Endothelial cell of umbilical vein (primary cell): Measurements from ENCODE around the gene RETREG2. TPM values are rescaled to one million over a fixed set of nuclear protein-coding genes. Genes with fewer than 3 reads are reported as not detected.
A peak's percentile ranks its signal among the peaks of the same experiment; 100 is the strongest.

Source experiments
- BruUV-seq: library from RNA; stranded (reverse); fragments of 400-500 nt; replicated peaks from 2 replicates; lab custom pipeline; 2021; lab: Mats Ljungman, UMichigan
- CTCF ChIA-PET: fragments of 300-600, 350-600 bp; sonication (Branson Sonifier 250); formaldehyde crosslinking; loops from one replicate; lab custom pipeline; 2021; ENCODE audit warnings: antibody characterized with exemption, inconsistent platforms; lab: Charles Lee
- POLR2A ChIA-PET: fragments of 300-600, 350-600 bp; sonication (Branson Sonifier 250); formaldehyde crosslinking; loops from one replicate; lab custom pipeline; 2021; ENCODE audit warnings: antibody characterized with exemption, inconsistent platforms; lab: Charles Lee
- DNase-seq: peaks from one replicate; pipeline ENCODE4 v3.0.0-alpha.2; 2011; ENCODE audit warnings: low read depth, low spot score
- FAIRE-seq: peaks from 2 replicates; lab custom pipeline; 2011; peaks lifted over from hg19 to GRCh38; lab: Jason Lieb, UNC
- H2AFZ ChIP-seq: 2 replicates; pipeline ENCODE4 v1.6.0; 2012; ENCODE audit warnings: low read depth, low read length, control low read depth, inconsistent platforms
- H3K27ac ChIP-seq: 2 replicates; pipeline ENCODE4 v1.5.1; 2011; ENCODE audit warnings: low read depth, mild to moderate bottlenecking, control low read depth, low read length, moderate library complexity; ENCODE audit not compliant: insufficient read depth
- H3K27me3 ChIP-seq, 2 experiments: 2 replicates each; pipeline versions ENCODE4 v1.6.0 to v1.6.1; 2011; ENCODE audit warnings: low read length in 2 of 2, mixed read lengths in 1 of 2; ENCODE audit not compliant: control insufficient read depth in 2 of 2, insufficient read depth in 2 of 2
- H3K36me3 ChIP-seq, 2 experiments: 2 replicates in 1 of 2; 3 replicates in 1 of 2; pipeline ENCODE4 v1.5.1; 2011; ENCODE audit warnings: low read length in 2 of 2, mild to moderate bottlenecking in 1 of 2, moderate library complexity in 1 of 2; ENCODE audit not compliant: control insufficient read depth in 2 of 2, insufficient read depth in 2 of 2; ENCODE audit errors: extremely low read depth in 1 of 2
- H3K4me1 ChIP-seq: 3 replicates; pipeline ENCODE4 v1.5.1; 2011; ENCODE audit warnings: mild to moderate bottlenecking, low read length; ENCODE audit not compliant: control insufficient read depth, insufficient read depth; ENCODE audit errors: extremely low read depth
- H3K4me2 ChIP-seq: 2 replicates; pipeline ENCODE4 v1.6.1; 2011; ENCODE audit warnings: low read length, control low read depth, mixed read lengths; ENCODE audit not compliant: insufficient read depth
- H3K4me3 ChIP-seq, 3 experiments: fragments of 200-600 bp in 1 of 3; sonication (generic), shearing (Covaris generic) in 1 of 3; replicated peaks in 1 of 3; 2 replicates each; pipeline ENCODE4 v1.5.1; 2011 to 2016; ENCODE audit warnings: control low read depth in 3 of 3, low read length in 3 of 3, mild to moderate bottlenecking in 2 of 3, inconsistent platforms in 1 of 3, low read depth in 1 of 3, moderate library complexity in 1 of 3; ENCODE audit not compliant: insufficient read depth in 1 of 3
- H3K79me2 ChIP-seq: 2 replicates; pipeline ENCODE4 v1.6.0; 2012; ENCODE audit warnings: low read length, inconsistent platforms; ENCODE audit not compliant: control insufficient read depth, insufficient read depth
- H3K9ac ChIP-seq: replicated peaks from 2 replicates; pipeline ENCODE3; 2011; ENCODE audit warnings: low read length, control low read depth; ENCODE audit not compliant: insufficient read depth; ENCODE audit errors: extremely low read depth
- H3K9me1 ChIP-seq: replicated peaks from 3 replicates; pipeline ENCODE4 v1.6.0; 2011; ENCODE audit warnings: mild to moderate bottlenecking, low read length; ENCODE audit not compliant: control insufficient read depth, insufficient read depth; ENCODE audit errors: extremely low read depth
- H3K9me3 ChIP-seq: replicated peaks from 2 replicates; pipeline ENCODE4 v1.5.1; 2012; ENCODE audit warnings: low read length, inconsistent platforms; ENCODE audit not compliant: control insufficient read depth, insufficient read depth
- H4K20me1 ChIP-seq: replicated peaks from 2 replicates; pipeline ENCODE3; 2011; ENCODE audit warnings: mild to moderate bottlenecking, low read length; ENCODE audit not compliant: control insufficient read depth, insufficient read depth; ENCODE audit errors: extremely low read depth
- EZH2 ChIP-seq: IDR thresholded peaks from 2 replicates; pipeline ENCODE4 v1.6.1; 2012; ENCODE audit warnings: borderline replicate concordance, low read depth, mild to moderate bottlenecking, moderate library complexity, low read length, inconsistent platforms; ENCODE audit not compliant: severe bottlenecking
- FOS ChIP-seq: IDR thresholded peaks from 2 replicates; pipeline ENCODE4 v1.6.1; 2011; ENCODE audit warnings: mild to moderate bottlenecking, low read length, moderate library complexity, borderline replicate concordance; ENCODE audit not compliant: insufficient read depth
- GATA2 ChIP-seq: IDR thresholded peaks from 2 replicates; pipeline ENCODE4 v1.7.0; 2011; ENCODE audit warnings: low read depth, mild to moderate bottlenecking, moderate library complexity, mixed read lengths, low read length; ENCODE audit not compliant: insufficient read length, insufficient read depth
- JUN ChIP-seq: IDR thresholded peaks from 2 replicates; pipeline ENCODE4 v1.6.1; 2011; ENCODE audit warnings: borderline replicate concordance, low read depth; ENCODE audit not compliant: insufficient read length, insufficient read depth
- POLR2A ChIP-seq: IDR thresholded peaks from 2 replicates; pipeline ENCODE4 v1.6.1; 2012; ENCODE audit warnings: low read depth, mild to moderate bottlenecking, control low read depth, low read length
- POLR2AphosphoS5 ChIP-seq: IDR thresholded peaks from 2 replicates; pipeline ENCODE4 v1.6.1; 2012; ENCODE audit warnings: low read depth, mild to moderate bottlenecking, control low read depth, low read length, moderate library complexity; ENCODE audit not compliant: insufficient read depth
- dilution Hi-C: fragments of 300-500 bp; cut with MboI; formaldehyde crosslinking; loops from one replicate; pipeline ENCODE4 v1.15.0; 2019; ENCODE audit warnings: low sequenced_read_pairs; ENCODE audit not compliant: extremely low pct_ligation_motif_present
- intact Hi-C: fragments of 100-400 bp; cut with micrococcal nuclease; formaldehyde crosslinking; loops from one replicate; pipeline ENCODE4 v1.10.0; 2022
- polyA plus RNA-seq, 4 experiments: library from polyadenylated mRNA; depleted of rRNA in 3 of 4; stranded (reverse) in 3 of 4; unstranded in 1 of 4; fragments of >200 nt; gene quantifications; 2 replicates each; pipeline versions ENCODE4 v1.2.1 to v1.2.3, GENCODE V29; 2011 to 2012; ENCODE audit warnings: missing spikeins in 1 of 4
- total RNA-seq: library from RNA; stranded (reverse); gene quantifications from 2 replicates; pipeline ENCODE4 v1.2.3, GENCODE V29; 2021
- TF ChIP-seq, protein P1 (sequence below): IDR thresholded peaks from 2 replicates; pipeline ENCODE4 v1.6.1; 2011; ENCODE audit not compliant: insufficient read depth, insufficient read length
- TF ChIP-seq, protein P2 (sequence below), 2 donors: IDR thresholded peaks; 1 replicate in 1 of 2; 2 replicates in 1 of 2; pipeline ENCODE4 v1.5.1; 2011; ENCODE audit warnings: low read length in 2 of 2, mild to moderate bottlenecking in 2 of 2, moderate library complexity in 2 of 2, control low read depth in 1 of 2, inconsistent platforms in 1 of 2, low read depth in 1 of 2; ENCODE audit not compliant: insufficient read depth in 1 of 2; ENCODE audit errors: extremely low read depth in 1 of 2

RETREG2 gene
- total and polyA plus RNA-seq, 2 donors (not counting 3 experiments of a cell fraction or from before 2014, with no cell fraction given), result 59.5 to 76.1 TPM

DNA sequence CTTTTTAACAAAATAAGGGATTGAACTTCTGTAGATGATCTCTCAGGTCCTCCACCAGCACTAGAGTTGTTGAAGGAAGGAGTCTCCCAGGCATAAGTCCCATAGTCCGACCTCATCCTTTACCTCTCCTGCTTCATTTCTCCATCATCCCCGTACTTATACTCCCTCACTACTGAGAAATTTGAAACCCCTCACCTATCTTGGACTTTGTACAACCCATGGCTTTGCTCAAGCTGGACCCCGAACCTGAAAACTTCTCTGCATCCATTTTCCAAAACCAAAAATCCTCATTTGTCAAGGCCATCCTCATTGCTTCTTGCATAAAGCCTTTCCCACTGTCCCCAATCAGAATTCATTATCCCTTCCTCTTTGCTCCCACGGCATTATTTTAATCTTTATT, 17.0 kb upstream of the RETREG2 start:
- peaks cover 2 to 3% of the 10 kb centered on the region in 2 experiments for H3K36me3 ChIP-seq
- H3K9me3 ChIP-seq, result no peaks in the 10 kb centered on the region
- no peaks in the 10 kb centered on the region for H3K79me2 ChIP-seq
- H3K27me3 ChIP-seq, result no peaks in the 10 kb centered on the region
- FAIRE-seq, result no peak
- peak overlapping the region; percentile 12 for H2AFZ ChIP-seq
- H4K20me1 ChIP-seq, result no peaks in the 10 kb centered on the region
- H3K27ac ChIP-seq, result no peak overlapping the region
- no peaks in the 10 kb centered on the region for H3K9me1 ChIP-seq
- intact Hi-C loops, result loop anchor here (2.0 kb wide), 1 partner anchor 58 kb away; the partner anchor contains the start of gene ABCB6
- peaks cover 10% of the 10 kb centered on the region for H3K4me1 ChIP-seq
- ChIA-PET CTCF (no interaction called here), POLR2A (no interaction called here)
- no TSS peak for BruUV-seq
- peak overlapping the region; percentile 37 for H3K4me2 ChIP-seq
- dilution Hi-C loops, result no loop called here
- no peak overlapping the region for H3K9ac ChIP-seq
- H3K4me3 ChIP-seq, result peak overlapping the region in 1 of 3 experiments; percentile 16
- no peak for DNase-seq
- TF ChIP-seq EZH2 (no peak), POLR2A (no peak), GATA2 (no peak), POLR2AphosphoS5 (no peak), FOS (no peak), JUN (no peak)
- TF ChIP-seq, protein P1, sequence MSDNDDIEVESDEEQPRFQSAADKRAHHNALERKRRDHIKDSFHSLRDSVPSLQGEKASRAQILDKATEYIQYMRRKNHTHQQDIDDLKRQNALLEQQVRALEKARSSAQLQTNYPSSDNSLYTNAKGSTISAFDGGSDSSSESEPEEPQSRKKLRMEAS, result no peak
- TF ChIP-seq, protein P2, sequence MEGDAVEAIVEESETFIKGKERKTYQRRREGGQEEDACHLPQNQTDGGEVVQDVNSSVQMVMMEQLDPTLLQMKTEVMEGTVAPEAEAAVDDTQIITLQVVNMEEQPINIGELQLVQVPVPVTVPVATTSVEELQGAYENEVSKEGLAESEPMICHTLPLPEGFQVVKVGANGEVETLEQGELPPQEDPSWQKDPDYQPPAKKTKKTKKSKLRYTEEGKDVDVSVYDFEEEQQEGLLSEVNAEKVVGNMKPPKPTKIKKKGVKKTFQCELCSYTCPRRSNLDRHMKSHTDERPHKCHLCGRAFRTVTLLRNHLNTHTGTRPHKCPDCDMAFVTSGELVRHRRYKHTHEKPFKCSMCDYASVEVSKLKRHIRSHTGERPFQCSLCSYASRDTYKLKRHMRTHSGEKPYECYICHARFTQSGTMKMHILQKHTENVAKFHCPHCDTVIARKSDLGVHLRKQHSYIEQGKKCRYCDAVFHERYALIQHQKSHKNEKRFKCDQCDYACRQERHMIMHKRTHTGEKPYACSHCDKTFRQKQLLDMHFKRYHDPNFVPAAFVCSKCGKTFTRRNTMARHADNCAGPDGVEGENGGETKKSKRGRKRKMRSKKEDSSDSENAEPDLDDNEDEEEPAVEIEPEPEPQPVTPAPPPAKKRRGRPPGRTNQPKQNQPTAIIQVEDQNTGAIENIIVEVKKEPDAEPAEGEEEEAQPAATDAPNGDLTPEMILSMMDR (IDR thresholded peaks at IDR 0.05; ENCODE audit: extremely low read depth in 1 of 2, insufficient read depth in 1 of 2, low read depth in 1 of 2, low read length in 2 of 2), result no peak
